H1 (cell line): ENCODE measurements around the gene CAPZA2.

Experiments
- EP300 ChIP-seq, 2 experiments: IDR thresholded peaks; 1 replicate in 1 of 2; 2 replicates in 1 of 2; pipeline ENCODE4 v1.6.1; 2011 to 2012; ENCODE audit warnings: low read depth in 2 of 2, low read length in 2 of 2, mild to moderate bottlenecking in 2 of 2, borderline replicate concordance in 1 of 2, inconsistent platforms in 1 of 2, moderate library complexity in 1 of 2
- HDAC6 ChIP-seq: IDR thresholded peaks from one replicate; pipeline ENCODE4 v1.7.1; 2012; ENCODE audit warnings: low read depth, mild to moderate bottlenecking, inconsistent platforms, low read length, moderate library complexity
- POLR2A ChIP-seq, 2 experiments: IDR thresholded peaks; 1 replicate in 1 of 2; 2 replicates in 1 of 2; pipeline ENCODE4 v1.6.1; 2011; ENCODE audit warnings: low read depth in 2 of 2, low read length in 2 of 2, mild to moderate bottlenecking in 2 of 2; ENCODE audit errors: control extremely low read depth in 1 of 2
- POLR2AphosphoS5 ChIP-seq: IDR thresholded peaks from 2 replicates; pipeline ENCODE4 v1.6.1; 2011; ENCODE audit warnings: low read depth, low read length
- SIX5 ChIP-seq: IDR thresholded peaks from 2 replicates; pipeline ENCODE4 v1.6.1; 2011; ENCODE audit warnings: mild to moderate bottlenecking, low read depth, low read length
- TAF1 ChIP-seq: IDR thresholded peaks from 2 replicates; pipeline ENCODE4 v1.6.1; 2011; ENCODE audit warnings: mild to moderate bottlenecking, low read depth, low read length
- TBP ChIP-seq: IDR thresholded peaks from 2 replicates; pipeline ENCODE4 v1.6.1; 2011; ENCODE audit warnings: low read depth, low read length, improper control_type of control experiment
- TCF12 ChIP-seq: IDR thresholded peaks from 2 replicates; pipeline ENCODE4 v1.6.1; 2011; ENCODE audit warnings: low read depth, mild to moderate bottlenecking, low read length
- YY1 ChIP-seq: IDR thresholded peaks from 2 replicates; pipeline ENCODE4 v1.6.1; 2011; ENCODE audit warnings: low read depth, mild to moderate bottlenecking, low read length
- TF ChIP-seq, protein P1 (sequence below), 3 experiments: IDR thresholded peaks; 1 replicate in 2 of 3; 2 replicates in 1 of 3; pipeline versions ENCODE4 v1.5.1 to v1.6.1; 2011; ENCODE audit warnings: low read length in 3 of 3, mild to moderate bottlenecking in 3 of 3, inconsistent platforms in 2 of 3, low read depth in 1 of 3, moderate library complexity in 1 of 3; ENCODE audit not compliant: insufficient read depth in 1 of 3; ENCODE audit errors: control extremely low read depth in 1 of 3

DNA sequence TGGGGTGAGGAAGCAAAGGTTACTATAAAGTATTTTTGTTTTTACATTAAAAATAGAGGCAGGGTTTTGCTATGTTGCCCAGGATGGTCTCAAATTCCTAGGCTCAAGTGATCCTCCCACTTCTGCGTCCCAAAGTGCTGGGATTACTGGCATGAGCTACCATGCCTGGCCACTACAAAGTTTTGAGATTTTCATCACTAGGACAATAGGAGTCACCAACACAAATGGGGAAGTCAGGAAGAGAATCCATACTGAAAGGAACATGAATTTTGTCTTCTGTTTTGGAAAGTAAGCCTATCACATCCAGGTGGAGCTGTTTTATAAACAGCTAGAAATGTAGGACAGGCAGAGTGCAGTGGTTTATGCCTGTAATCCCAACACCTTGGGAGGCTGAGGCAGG, 20.0 kb upstream of the CAPZA2 start:
- TF ChIP-seq, protein P1, sequence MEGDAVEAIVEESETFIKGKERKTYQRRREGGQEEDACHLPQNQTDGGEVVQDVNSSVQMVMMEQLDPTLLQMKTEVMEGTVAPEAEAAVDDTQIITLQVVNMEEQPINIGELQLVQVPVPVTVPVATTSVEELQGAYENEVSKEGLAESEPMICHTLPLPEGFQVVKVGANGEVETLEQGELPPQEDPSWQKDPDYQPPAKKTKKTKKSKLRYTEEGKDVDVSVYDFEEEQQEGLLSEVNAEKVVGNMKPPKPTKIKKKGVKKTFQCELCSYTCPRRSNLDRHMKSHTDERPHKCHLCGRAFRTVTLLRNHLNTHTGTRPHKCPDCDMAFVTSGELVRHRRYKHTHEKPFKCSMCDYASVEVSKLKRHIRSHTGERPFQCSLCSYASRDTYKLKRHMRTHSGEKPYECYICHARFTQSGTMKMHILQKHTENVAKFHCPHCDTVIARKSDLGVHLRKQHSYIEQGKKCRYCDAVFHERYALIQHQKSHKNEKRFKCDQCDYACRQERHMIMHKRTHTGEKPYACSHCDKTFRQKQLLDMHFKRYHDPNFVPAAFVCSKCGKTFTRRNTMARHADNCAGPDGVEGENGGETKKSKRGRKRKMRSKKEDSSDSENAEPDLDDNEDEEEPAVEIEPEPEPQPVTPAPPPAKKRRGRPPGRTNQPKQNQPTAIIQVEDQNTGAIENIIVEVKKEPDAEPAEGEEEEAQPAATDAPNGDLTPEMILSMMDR (IDR thresholded peaks at IDR 0.05; ENCODE audit: control extremely low read depth in 1 of 3, insufficient read depth in 1 of 3, low read depth in 1 of 3, low read length in 3 of 3) = no peak
- TF ChIP-seq HDAC6 (no peak), TAF1 (no peak), YY1 (no peak), TCF12 (no peak), TBP (no peak), POLR2A (IDR thresholded peaks at IDR 0.05; ENCODE audit: control extremely low read depth in 1 of 2, low read depth in 2 of 2, low read length in 2 of 2) (no peak), SIX5 (no peak), EP300 (IDR thresholded peaks at IDR 0.05; ENCODE audit: borderline replicate concordance in 1 of 2, low read depth in 2 of 2, low read length in 2 of 2) (no peak), POLR2AphosphoS5 (no peak)
